Breast epithelium (tissue), 3 donors: ENCODE data around the gene CMC4.

Experiments
- CTCF ChIP-seq, 3 donors: fragments of 450-650 bp; IDR thresholded peaks; one replicate each; pipeline ENCODE4 v1.5.1; 2016 to 2017; ENCODE audit warnings: antibody characterized with exemption in 3 of 3, mild to moderate bottlenecking in 3 of 3, moderate library complexity in 3 of 3
- POLR2A ChIP-seq: fragments of 450-650 bp; IDR thresholded peaks from one replicate; pipeline ENCODE4 v1.6.1; 2016; ENCODE audit warnings: antibody characterized with exemption, mild to moderate bottlenecking, moderate library complexity
- POLR2AphosphoS5 ChIP-seq, 3 donors: sonication (generic); formaldehyde crosslinking; IDR thresholded peaks; one replicate each; pipeline ENCODE4 v1.6.1; 2017; ENCODE audit warnings: antibody characterized with exemption in 3 of 3

GRCh38 chrX:155070038-155070437 is 898 bp downstream of the CMC4 start:
- TF ChIP-seq CTCF (IDR thresholded peaks at IDR 0.05) (no peak), POLR2AphosphoS5 (IDR thresholded peaks at IDR 0.05) (no peak), POLR2A (no peak)
